NCI-H146 treated with DMSO at 0.1 percent for 48 hours (cell line): ENCODE measurements around the gene PHYKPL.
A peak's percentile ranks its signal among the peaks of the same experiment; 100 is the strongest.
"Not testable (repeated sequence)": the region's sequence is repeated elsewhere in the genome, so short reads cannot be mapped to it uniquely, and the experiment has no call there.

ENCODE experiments used
- DNase-seq: peaks from one replicate; lab custom pipeline; 2025; ENCODE audit not compliant: unreplicated experiment; lab: John Stamatoyannopoulos, UW

The PHYKPL gene

GRCh38 chr5:178208540-178209227 lies 23.9 kb downstream of the PHYKPL start:
- no peak for DNase-seq

DNA sequence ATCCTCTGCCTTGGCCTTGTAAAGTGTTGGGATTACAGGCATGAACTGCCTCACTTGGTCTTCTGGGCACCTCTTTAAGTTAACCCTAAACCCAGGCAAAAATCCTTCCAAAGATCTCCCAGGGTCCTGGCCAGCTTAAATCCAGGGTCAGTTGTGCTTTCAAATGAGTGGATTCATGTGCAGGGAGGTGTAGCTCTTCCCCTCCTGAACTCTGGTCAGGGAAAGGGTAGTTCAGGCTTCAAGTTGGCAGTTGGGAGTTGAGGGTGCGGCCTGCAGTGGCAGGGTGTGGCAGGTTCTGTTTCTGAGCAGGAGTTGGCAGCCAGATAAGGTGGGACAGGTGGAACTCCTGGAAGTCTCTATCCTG lies 24.7 kb downstream of the PHYKPL start:
- DNase-seq: no peak

- no peak for DNase-seq
Observed at GRCh38 chr5:178207183-178207916, 25.3 kb downstream of the PHYKPL start.

- DNase-seq: no peak
Observed at GRCh38 chr5:178206166-178207101, 26.2 kb downstream of the PHYKPL start.

DNA sequence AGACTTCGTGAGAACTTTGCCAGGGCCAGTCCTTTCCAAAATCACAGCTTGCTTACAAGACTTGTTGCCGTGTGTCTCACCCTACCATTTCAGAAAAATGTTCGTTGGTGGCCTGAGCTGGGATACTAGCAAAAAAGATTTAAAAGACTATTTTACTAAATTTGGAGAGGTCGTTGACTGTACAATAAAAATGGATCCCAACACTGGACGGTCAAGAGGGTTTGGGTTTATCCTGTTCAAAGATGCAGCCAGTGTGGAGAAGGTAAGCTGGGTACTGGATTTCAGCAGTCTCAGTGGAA lies 26.9 kb downstream of the PHYKPL start:
- DNase-seq: no peak

- peak; percentile 10 for DNase-seq
Observed at GRCh38 chr5:178204935-178205748, 27.5 kb downstream of the PHYKPL start.

- peak; percentile 69 for DNase-seq
Observed at GRCh38 chr5:178204182-178204934, 28.2 kb downstream of the PHYKPL start, which contains the start of gene HNRNPAB. Gene HNRNPAB (plus strand): TSS chr5:178204533. CDS start chr5:178204838, 305 bp downstream.

DNA sequence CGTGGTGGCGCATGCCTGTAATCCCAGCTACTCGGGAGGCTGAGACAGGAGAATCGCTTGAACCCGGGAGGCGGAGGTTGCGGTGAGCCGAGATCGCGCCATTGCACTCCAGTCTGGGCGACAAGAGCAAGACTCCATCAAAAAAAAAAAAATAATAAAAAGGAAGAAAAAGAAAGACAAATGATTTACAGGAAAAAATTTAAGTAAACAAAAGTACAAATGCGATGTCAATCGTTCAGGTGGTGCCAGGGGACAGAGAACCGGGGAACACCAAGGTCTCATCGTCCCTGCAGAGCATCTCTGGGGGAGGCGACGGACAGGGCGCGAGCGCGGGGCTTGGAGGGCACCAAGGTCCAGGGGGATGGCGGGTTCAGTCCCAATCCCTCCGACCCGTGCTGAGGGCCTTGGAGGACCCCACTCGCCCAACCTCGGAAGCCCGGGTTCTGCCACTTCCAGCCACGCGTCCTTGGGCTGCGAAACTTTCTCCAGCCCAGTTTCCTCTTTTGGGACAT lies 28.9 kb downstream of the PHYKPL start:
- no peak for DNase-seq

- DNase-seq: no peak
Observed at GRCh38 chr5:178202541-178202940, 30.1 kb downstream of the PHYKPL start.

GRCh38 chr5:178201927-178202235 lies 30.7 kb downstream of the PHYKPL start:
- no peak for DNase-seq

DNA sequence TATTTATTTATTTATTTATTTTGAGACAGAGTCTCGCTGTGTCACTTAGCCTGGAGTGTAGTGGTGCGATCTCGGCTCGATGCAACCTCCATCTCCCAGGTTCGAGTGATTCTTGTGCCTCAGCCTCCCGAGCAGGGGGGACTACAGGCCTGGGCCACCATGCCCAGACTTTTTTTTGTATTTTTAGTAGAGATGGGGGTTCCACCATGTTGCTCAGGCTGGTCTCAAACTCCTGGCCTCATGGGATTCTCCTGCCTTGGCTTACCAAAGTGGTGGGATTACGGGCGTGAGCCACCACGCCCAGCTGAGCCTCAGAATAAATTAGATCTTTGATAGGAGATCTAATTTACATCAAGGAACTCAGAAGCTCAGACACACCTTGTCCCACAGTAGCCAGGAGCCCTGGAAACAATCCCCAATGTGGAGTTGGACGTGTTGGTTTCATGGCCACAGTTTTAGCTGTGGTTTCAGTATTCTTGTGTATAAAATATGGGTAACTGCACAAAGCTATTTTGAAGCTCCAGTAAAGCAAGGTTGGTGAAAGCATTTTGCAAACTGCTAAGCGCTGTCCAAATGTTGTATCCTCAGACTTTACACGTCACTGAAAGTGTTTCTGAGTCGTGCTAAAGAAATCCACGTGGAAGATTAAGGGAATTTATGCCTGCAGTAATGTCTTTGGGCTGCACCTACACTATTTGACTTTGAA lies 31.2 kb downstream of the PHYKPL start:
- no peak for DNase-seq

DNA sequence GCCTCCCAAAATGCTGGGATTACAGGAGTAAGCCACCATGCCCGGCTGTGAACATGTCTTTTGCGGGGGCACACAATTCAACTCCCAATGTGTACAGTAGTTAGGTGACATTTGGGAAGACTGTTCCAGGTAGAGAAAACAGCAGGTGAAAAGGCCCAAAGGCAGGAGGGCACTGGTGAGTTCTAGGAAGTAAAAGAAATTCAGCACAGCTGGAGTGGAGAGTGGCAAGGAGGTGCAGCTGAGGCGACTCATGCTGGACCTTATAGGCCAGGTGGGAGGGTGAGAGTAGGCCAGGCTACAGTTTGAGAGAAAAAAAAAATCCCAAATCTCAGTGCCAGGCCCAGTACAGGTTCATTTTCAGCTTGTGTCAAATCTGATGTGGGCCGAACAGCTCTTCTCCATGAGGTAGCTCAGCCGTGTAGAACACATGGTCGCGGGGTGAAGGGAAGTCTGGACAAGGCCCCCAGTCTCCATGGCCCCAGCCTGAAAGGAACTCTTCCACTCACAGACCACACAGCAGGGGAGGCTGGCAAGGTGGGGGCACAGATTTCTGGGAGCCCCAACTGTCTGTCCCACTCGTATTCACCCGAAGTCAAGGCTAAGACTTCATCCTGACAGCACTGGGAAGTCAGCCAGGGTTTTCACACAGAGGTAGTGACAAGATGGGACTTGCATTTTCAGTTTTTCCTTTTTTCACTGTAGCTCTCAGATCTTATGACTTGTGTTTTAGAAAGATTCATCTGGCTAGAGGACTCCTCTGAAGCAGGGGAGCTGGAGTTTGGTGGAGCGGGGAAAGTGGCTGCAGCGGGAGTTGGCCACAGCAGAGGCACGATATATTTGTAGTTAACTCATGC lies 32.8 kb downstream of the PHYKPL start:
- DNase-seq: no peak

GRCh38 chr5:178198706-178199105 lies 33.9 kb downstream of the PHYKPL start:
- DNase-seq: no peak

- DNase-seq: not testable (repeated sequence)
Observed at GRCh38 chr5:178198151-178198550, 34.5 kb downstream of the PHYKPL start.

- no peak for DNase-seq
Observed at GRCh38 chr5:178196986-178197385, 35.6 kb downstream of the PHYKPL start.

DNA sequence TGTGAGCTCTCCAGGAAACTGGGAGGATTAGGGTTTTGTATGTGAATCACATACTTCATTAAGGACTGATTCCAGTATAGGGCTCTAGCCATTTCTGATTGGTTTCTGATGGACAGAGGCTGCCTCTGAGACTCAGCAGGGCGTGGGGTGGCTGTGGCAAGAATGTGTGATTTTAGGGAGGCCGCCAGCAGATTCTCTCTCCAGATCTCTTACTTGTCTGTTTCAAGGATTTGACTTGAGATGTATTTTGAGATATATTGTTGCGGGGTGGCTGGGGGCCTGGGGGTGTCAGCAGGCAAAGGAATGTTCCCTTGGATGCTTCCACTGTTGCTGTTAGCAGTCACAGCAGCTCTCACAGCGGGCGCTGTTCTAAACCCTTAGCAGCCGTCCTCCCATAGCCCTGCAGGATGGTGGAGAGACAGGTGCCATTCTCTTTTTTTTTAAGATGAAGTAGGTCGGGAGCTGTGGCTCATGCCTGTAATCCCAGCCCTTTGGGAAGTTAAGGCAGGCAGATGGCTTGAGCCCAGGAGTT lies 36.3 kb downstream of the PHYKPL start:
- DNase-seq: no peak

GRCh38 chr5:178194026-178194425 lies 38.6 kb downstream of the PHYKPL start:
- DNase-seq: no peak

- no peak for DNase-seq
Observed at GRCh38 chr5:178193251-178193809, 39.3 kb downstream of the PHYKPL start.
